EL (cell line): Measurements from ENCODE around the gene CAMK1D.
"Not testable (repeated sequence)": the region's sequence is repeated elsewhere in the genome, so short reads cannot be mapped to it uniquely, and the experiment has no call there.

Experiments
- DNase-seq: peaks from one replicate; pipeline ENCODE4 v3.0.0-alpha.2; 2016

Gene CAMK1D

DNA sequence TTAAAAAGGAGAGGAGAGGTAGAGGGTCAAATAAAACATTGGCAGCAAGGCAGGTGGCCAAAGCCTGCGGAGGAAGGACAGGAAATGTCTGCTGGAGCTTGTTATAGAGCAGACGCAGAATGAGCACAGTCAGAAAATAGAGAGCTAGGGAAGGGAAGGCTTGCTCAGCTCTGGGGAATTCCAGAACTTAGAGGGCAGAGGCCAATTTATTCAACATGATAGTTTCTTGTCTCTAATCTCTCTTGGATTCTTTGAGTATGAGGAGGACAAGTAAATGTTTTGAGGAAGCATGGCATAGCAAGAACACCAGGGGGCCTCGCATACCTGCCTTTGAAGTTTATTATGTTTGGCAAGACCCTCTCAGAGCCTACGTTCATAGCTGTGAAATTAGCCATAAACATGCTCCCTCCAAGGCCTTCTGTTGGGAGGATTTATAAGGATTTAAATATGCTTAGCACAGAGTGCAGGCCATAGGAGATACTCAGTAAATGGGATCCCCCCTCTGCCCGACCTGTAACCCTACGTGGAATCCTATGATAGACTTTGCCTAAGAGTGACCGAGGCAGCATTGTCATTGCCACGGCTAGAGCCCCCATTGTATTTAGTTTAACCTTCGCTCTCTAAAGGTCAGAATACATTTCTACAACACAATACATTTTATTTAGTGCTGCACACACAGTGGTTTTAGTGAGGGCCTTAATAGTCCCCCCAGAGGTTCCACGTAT, 358.3 kb downstream of the CAMK1D start:
- peak; percentile 93 for DNase-seq

DNA sequence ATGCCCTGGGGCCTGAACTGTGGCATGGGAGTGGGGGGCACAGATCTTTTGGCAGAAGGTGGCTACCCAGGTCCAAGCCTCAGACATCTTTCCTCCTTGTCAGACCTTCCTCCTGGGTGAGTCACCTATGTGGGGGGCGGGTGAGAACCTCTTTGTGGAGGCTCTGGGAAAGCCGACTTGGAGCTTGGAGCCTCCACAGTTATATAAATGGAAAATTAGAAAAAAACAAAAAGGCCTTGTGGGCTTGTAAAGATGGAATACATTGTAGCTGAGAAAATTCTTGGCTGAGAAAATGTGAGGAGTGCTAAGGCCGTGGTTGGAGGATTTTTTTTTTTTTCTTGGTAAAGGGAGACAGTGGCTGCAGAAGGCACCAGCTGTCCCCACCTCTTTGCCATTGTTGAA, 359.7 kb downstream of the CAMK1D start:
- DNase-seq, result peak; percentile 62

- peak; percentile 38 for DNase-seq
These were observed 360.2 kb downstream of the CAMK1D start for GRCh38 chr10:12709521-12709963.

GRCh38 chr10:12710157-12710556, 360.8 kb downstream of the CAMK1D start:
- DNase-seq, result no peak

DNA sequence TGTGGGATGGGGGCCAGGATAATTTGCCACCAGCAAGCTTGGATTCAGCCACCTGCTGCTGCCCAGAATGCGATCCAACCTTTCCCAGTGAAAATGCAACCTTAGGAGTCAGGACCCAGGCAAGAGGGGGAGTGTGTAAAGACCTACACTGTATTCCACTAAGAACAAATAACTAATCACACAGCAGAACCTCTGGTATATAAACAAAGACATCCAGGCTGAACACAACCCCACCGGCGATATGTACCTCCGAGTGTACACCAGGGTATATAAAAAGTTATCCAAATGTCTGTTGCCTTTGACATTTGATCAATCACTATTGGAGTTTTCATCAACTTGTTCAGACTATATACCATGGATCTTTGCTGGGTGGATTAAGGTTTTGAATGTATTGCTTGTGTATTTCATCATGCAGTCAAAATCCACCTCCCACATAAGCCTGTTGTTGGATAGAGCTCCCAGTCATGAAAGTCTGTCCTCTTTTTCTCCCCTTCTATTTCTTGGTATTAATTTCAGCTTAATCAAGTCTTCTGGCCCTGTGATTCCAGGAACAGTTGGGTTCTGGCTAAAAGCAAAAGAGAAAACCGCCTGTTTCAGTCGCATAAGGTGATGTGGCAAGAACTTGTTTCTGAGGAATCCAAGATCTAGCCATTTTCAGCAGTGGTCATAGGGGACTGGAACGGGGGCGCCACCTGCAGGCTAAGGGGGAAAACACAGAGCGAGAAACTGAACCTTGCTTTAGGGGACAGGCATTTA, 361.4 kb downstream of the CAMK1D start:
- peak; percentile 79 for DNase-seq

GRCh38 chr10:12711350-12711708, 362.0 kb downstream of the CAMK1D start:
- DNase-seq, result no peak

DNA sequence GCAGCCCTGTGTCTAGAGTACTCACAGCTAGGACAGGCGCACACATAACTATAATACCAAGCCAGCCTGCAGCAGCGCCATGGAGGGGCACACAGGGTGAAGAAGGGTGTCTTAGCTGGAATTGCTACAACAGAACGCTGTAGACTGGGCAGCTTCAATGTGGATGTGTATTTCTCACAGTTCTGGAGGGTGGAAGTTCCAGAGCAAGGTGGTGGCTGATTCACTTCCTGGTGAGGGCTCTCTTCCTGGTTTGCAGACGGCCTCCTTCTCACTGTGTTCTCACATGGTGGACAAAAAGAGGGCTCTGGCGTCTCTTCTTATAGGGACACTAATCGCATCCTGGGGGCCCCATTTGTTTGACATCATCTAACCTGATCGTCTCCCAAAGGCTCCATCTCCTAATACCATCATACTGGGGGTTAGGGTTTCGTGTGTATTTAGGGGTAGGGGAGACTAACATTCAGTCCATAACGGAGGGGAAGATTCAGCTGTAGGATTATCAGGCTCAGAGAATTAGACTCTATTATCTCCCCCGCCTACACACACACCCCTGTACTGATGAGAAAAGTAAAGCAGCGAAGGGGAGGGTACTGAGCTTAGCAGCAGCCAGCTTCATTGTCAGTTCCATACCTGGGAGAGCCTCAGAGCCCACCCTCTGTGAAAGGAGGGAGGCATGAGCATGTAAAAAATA, 363.1 kb downstream of the CAMK1D start:
- DNase-seq, result no peak

DNA sequence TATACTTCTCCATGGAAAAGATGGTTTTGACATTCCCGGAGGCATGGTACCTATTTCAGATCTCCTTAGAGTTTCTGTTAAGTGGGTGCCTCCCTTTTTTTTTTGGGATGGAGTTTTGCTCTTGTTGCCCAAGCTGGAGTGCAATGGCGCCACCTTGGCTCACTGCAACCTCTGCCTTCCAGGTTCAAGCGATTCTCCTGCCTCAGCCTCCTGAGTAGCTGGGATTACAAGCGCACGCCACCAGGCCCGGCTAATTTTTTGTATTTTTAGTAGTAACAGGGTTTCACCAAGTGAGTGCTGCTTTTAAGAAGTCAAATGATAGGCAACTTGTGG, 363.6 kb downstream of the CAMK1D start:
- DNase-seq, result not testable (repeated sequence)

DNA sequence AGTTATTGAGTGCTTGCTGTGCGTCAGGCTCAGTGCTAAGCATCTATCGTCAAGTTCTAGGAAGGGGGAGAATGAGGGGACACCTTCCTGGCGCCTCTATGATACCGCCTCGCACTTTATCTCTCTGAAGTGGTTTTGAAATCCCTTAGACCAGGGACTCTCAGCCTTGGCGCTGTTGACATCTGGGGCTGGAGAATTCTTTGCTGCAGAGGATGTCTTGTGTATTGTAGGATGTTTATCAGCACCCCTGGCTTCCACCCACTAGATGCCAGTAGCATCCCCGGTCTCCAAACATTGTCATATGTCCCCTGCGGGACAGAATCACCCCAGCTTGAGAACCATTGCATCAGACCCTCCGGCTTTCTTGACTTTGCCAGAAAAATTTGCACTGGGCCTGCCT, 366.7 kb downstream of the CAMK1D start:
- DNase-seq, result no peak

- DNase-seq, result no peak
These were observed 368.8 kb downstream of the CAMK1D start for GRCh38 chr10:12717981-12718707.

GRCh38 chr10:12719365-12719764, 370.0 kb downstream of the CAMK1D start:
- DNase-seq, result peak; percentile 37

GRCh38 chr10:12720217-12720981, 371.1 kb downstream of the CAMK1D start:
- peak; percentile 79 for DNase-seq

DNA sequence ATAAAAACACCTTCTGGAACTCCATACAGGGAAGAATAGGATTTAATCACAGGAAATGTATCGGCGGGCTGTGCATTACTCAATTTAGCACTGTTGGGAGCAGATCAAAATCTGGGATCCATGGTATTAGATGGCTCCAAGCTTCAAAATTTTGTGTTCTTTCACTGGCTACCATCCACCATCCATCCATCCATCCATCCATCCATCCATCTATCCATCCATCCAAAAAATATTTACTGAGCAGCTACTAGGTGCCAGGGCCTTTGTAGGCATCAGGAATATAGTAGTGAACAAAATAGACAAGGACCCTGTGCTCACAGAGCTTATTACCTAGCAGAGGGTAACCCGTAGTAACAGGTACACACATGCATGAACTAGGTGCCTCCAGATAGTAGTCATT, 372.0 kb downstream of the CAMK1D start:
- DNase-seq, result no peak

DNA sequence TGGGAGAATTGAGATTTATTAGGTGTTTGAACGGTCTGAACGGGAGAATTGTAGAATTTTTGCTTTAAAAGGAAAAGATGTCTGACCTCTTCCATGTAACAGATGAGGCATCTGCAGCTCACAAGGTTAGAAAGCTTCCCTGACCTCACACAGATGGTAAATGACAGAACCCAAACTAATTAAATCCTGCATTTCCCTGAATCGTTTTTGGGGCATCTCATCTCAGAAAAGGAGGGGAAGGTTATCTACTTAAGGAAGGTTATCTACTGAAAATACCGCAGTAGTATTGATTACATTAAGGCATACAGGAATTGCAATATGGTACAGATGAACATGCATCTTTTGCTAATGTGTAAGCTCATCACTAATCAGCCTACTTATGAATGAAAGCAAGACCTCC, 373.9 kb downstream of the CAMK1D start:
- no peak for DNase-seq

DNA sequence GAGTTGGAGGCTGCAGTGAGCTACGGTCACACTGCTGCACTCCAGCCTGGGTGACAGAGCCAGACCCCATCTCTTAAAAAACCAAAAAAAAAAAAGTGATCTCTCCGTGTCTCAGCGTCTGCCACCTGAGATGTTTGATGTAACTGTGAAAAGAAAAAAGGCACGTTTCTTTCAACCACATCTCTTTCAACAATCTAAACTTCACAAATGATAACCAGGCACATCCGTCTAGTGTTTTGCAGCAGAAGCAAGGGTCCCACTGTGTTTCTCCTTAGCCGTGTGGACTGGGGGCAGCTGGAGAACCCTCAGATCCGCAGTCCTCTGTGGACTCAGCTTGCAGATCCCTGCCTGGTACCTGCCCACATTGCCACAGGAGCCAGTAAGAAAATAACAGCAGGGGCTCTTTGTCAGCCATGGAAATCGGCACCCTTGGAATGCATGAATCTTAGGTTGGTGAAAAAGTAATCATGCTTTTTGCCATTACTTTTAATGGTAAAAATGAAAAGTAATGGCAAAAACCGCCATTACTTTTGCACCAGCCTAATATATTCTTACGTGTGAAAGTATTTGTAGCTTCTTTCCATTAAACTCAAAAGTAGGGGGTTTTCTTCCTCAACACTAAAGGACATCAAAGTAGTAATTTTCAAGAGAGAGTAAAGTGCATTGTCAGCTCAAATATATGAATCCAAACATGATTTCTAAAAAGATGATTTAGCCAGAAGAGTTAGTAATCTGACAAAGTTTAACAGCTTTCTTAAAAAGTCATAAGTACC, 375.6 kb downstream of the CAMK1D start:
- no peak for DNase-seq

DNA sequence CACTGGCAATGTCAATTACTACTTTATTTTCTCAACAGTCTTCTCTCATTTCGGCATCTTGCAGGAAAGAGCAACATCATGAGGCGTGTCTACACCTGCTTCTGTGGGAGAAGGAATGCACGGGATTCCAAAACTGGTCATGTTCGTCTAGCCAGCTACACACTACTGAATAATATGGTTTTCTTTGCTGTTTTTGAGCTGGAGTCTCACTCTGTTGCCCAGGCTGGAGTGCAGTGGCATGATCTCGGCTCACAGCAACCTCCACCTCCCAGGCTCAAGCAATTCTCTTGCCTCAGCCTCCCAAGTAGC, 376.2 kb downstream of the CAMK1D start:
- DNase-seq, result not testable (repeated sequence)

- no peak for DNase-seq
These were observed 377.9 kb downstream of the CAMK1D start for GRCh38 chr10:12726971-12727831.

- DNase-seq, result no peak
These were observed 378.5 kb downstream of the CAMK1D start for GRCh38 chr10:12727832-12728215.

DNA sequence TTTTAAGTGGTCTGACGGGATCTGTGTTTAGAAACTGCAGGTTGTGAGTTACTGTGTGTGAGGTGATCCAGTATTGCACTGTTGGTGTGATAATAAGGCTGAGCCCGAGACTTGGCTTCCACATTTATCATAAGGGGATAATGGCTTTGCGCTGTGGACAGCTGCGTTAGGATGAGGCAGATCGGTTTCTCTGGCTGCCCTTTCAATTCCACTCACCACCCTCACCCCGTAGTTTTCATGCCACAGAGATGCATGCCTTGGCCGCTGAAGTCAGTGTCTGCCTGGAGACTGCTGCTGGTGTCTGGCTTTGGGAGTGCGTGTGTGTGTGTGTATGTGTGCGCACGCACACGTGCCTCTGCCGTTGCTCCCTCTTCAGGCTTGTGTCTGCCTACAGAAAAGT, 379.1 kb downstream of the CAMK1D start:
- DNase-seq, result no peak

- DNase-seq, result no peak
These were observed 380.5 kb downstream of the CAMK1D start for GRCh38 chr10:12729885-12730284.
